Esophagus muscularis mucosa (tissue), 4 donors: ENCODE results near the gene SMIM11.

ENCODE experiments used
- CTCF ChIP-seq, 3 experiments: fragments of 200-600 bp in 2 of 3; fragments of 450-650 bp in 1 of 3; sonication (generic) in 2 of 3; IDR thresholded peaks; one replicate each; pipeline ENCODE4 v1.5.1; 2017 to 2019; ENCODE audit warnings: antibody characterized with exemption in 3 of 3, mild to moderate bottlenecking in 2 of 3, moderate library complexity in 1 of 3
- EP300 ChIP-seq: sonication (generic); formaldehyde crosslinking; IDR thresholded peaks from one replicate; pipeline ENCODE4 v1.6.1; 2017; ENCODE audit warnings: antibody characterized with exemption
- POLR2A ChIP-seq: fragments of 450-650 bp; IDR thresholded peaks from one replicate; pipeline ENCODE4 v1.6.1; 2017; ENCODE audit warnings: antibody characterized with exemption, moderate library complexity, mild to moderate bottlenecking, low read depth
- POLR2AphosphoS5 ChIP-seq, 2 donors: sonication (generic); formaldehyde crosslinking; IDR thresholded peaks; one replicate each; pipeline ENCODE4 v1.6.1; 2017; ENCODE audit warnings: antibody characterized with exemption in 2 of 2

- TF ChIP-seq CTCF (IDR thresholded peaks at IDR 0.05): no peak
- no peak for TF ChIP-seq POLR2A
- TF ChIP-seq POLR2AphosphoS5 (IDR thresholded peaks at IDR 0.05): no peak
- TF ChIP-seq EP300: no peak
Observed at GRCh38 chr21:34337741-34338140, 37.6 kb upstream of the SMIM11 start.
